MM.1S (cell line): Measurements from ENCODE around the gene TTC34.

Source experiments
- DNase-seq: peaks from one replicate; pipeline ENCODE4 v3.0.0-alpha.2; 2015
- H2AFZ ChIP-seq: fragments of 300-600 bp; sonication (generic); 2 replicates; pipeline ENCODE4 v1.6.0; 2016; ENCODE audit warnings: antibody characterized with exemption, low read length
- H3F3A ChIP-seq: fragments of 300-600 bp; sonication (generic); 2 replicates; pipeline ENCODE4 v1.6.1; 2016; ENCODE audit warnings: mild to moderate bottlenecking, antibody characterized with exemption, low read length, moderate library complexity, mixed read lengths; ENCODE audit not compliant: insufficient read depth
- H3K27ac ChIP-seq: fragments of 300-600 bp; sonication (generic); 2 replicates; pipeline ENCODE4 v1.5.1; 2016; ENCODE audit warnings: mild to moderate bottlenecking, low read length
- H3K27me3 ChIP-seq: fragments of 300-600 bp; sonication (generic); replicated peaks from 2 replicates; pipeline ENCODE4 v1.6.0; 2016; ENCODE audit warnings: low read length; ENCODE audit not compliant: insufficient read depth
- H3K36me3 ChIP-seq: fragments of 300-600 bp; sonication (generic); replicated peaks from 2 replicates; pipeline ENCODE4 v1.6.1; 2016; ENCODE audit warnings: mild to moderate bottlenecking, low read length, mixed read lengths; ENCODE audit not compliant: insufficient read depth
- H3K4me1 ChIP-seq: fragments of 300-600 bp; sonication (generic); 2 replicates; pipeline ENCODE4 v1.6.1; 2016; ENCODE audit warnings: low read length, mixed read lengths
- H3K4me2 ChIP-seq: fragments of 300-600 bp; sonication (generic); 2 replicates; pipeline ENCODE4 v1.6.0; 2016; ENCODE audit warnings: low read depth, low read length
- H3K4me3 ChIP-seq: fragments of 300-600 bp; sonication (generic); 2 replicates; pipeline ENCODE4 v1.5.1; 2016; ENCODE audit warnings: low read length, mixed read lengths
- H3K79me2 ChIP-seq: fragments of 300-600 bp; sonication (generic); 2 replicates; pipeline ENCODE4 v1.6.1; 2016; ENCODE audit warnings: mixed run types, low read length, mixed read lengths
- H3K9ac ChIP-seq: fragments of 300-600 bp; sonication (generic); 2 replicates; pipeline ENCODE4 v1.6.1; 2016; ENCODE audit warnings: low read length, mixed read lengths
- H3K9me2 ChIP-seq: fragments of 300-600 bp; sonication (generic); replicated peaks from 2 replicates; pipeline ENCODE4 v1.6.1; 2016; ENCODE audit warnings: mild to moderate bottlenecking, low read length, mixed read lengths; ENCODE audit not compliant: insufficient read depth
- H3K9me3 ChIP-seq: fragments of 300-600 bp; sonication (generic); replicated peaks from 2 replicates; pipeline ENCODE4 v1.6.1; 2016; ENCODE audit warnings: mild to moderate bottlenecking, low read length, mixed read lengths; ENCODE audit not compliant: insufficient read depth
- H4K20me1 ChIP-seq: fragments of 300-600 bp; sonication (generic); 2 replicates; pipeline ENCODE4 v1.6.1; 2016; ENCODE audit warnings: mild to moderate bottlenecking, low read length, moderate library complexity, mixed read lengths; ENCODE audit not compliant: insufficient read depth
- CTCF ChIP-seq: fragments of 300-600 bp; sonication (generic); IDR thresholded peaks from 2 replicates; pipeline ENCODE4 v1.5.1; 2016; ENCODE audit warnings: antibody characterized with exemption, low read length, mixed read lengths
- EZH2 ChIP-seq: fragments of 300-600 bp; sonication (generic); optimal IDR thresholded peaks from 2 replicates; pipeline ENCODE3; 2017; ENCODE audit warnings: low read depth, mild to moderate bottlenecking, antibody characterized with exemption, low read length, mixed read lengths
- EZH2phosphoT487 ChIP-seq: fragments of 300-600 bp; sonication (generic); IDR thresholded peaks from 2 replicates; pipeline ENCODE4 v1.6.1; 2018; ENCODE audit warnings: antibody characterized with exemption, low read length

The TTC34 gene

GRCh38 chr1:2650967-2651645, 150.4 kb downstream of the TTC34 start:
- H4K20me1 ChIP-seq: no peaks in the 10 kb centered on the region
- H3K4me2 ChIP-seq: no peak overlapping the region
- no peaks in the 10 kb centered on the region for H3K4me1 ChIP-seq
- no peak overlapping the region for H3K9ac ChIP-seq
- DNase-seq: no peak
- H3K79me2 ChIP-seq: no peaks in the 10 kb centered on the region
- H2AFZ ChIP-seq: no peak overlapping the region
- H3K36me3 ChIP-seq: no peaks in the 10 kb centered on the region
- no peaks in the 10 kb centered on the region for H3F3A ChIP-seq
- TF ChIP-seq EZH2phosphoT487 (no peak), EZH2 (no peak), CTCF (no peak)
- H3K9me2 ChIP-seq: no peaks in the 10 kb centered on the region
- no peaks in the 10 kb centered on the region for H3K9me3 ChIP-seq
- H3K4me3 ChIP-seq: no peak overlapping the region
- no peak overlapping the region for H3K27ac ChIP-seq
- peaks cover 65% of the 10 kb centered on the region for H3K27me3 ChIP-seq

- Histone ChIP-seq H3K4me2 (no peak overlapping the region), H3K9ac (no peak overlapping the region), H3F3A (no peaks in the 10 kb centered on the region), H3K4me3 (no peak overlapping the region), H3K9me2 (no peaks in the 10 kb centered on the region), H3K9me3 (no peaks in the 10 kb centered on the region), H3K27me3 (peaks cover 63% of the 10 kb centered on the region), H3K27ac (no peak overlapping the region), H4K20me1 (no peaks in the 10 kb centered on the region), H3K79me2 (no peaks in the 10 kb centered on the region), H3K36me3 (no peaks in the 10 kb centered on the region), H2AFZ (no peak overlapping the region), H3K4me1 (no peaks in the 10 kb centered on the region)
- no peak for DNase-seq
- no peak for TF ChIP-seq EZH2phosphoT487
- no peak for TF ChIP-seq EZH2
- no peak for TF ChIP-seq CTCF
These were observed 154.7 kb downstream of the TTC34 start for GRCh38 chr1:2646837-2647236.

- Histone ChIP-seq H3F3A (no peaks in the 10 kb centered on the region), H3K9me3 (no peaks in the 10 kb centered on the region), H3K27ac (no peak overlapping the region), H3K9ac (no peak overlapping the region), H3K36me3 (no peaks in the 10 kb centered on the region), H3K4me3 (no peak overlapping the region), H3K79me2 (no peaks in the 10 kb centered on the region), H4K20me1 (no peaks in the 10 kb centered on the region), H3K27me3 (peaks cover 54% of the 10 kb centered on the region), H3K4me2 (no peak overlapping the region), H3K9me2 (no peaks in the 10 kb centered on the region), H3K4me1 (no peaks in the 10 kb centered on the region), H2AFZ (no peak overlapping the region)
- TF ChIP-seq EZH2phosphoT487: no peak
- no peak for TF ChIP-seq EZH2
- TF ChIP-seq CTCF: no peak
- no peak for DNase-seq
These were observed 155.7 kb downstream of the TTC34 start for GRCh38 chr1:2645776-2646175.
